Endothelial cell of umbilical vein (primary cell): ENCODE measurements around the gene SLIT1. TPM values are rescaled to one million over a fixed set of nuclear protein-coding genes. Genes with fewer than 3 reads are reported as not detected.

Experiments
- BruUV-seq: library from RNA; stranded (reverse); fragments of 400-500 nt; replicated peaks from 2 replicates; lab custom pipeline; 2021; lab: Mats Ljungman, UMichigan
- CTCF ChIA-PET: fragments of 300-600, 350-600 bp; sonication (Branson Sonifier 250); formaldehyde crosslinking; loops from one replicate; lab custom pipeline; 2021; ENCODE audit warnings: antibody characterized with exemption, inconsistent platforms; lab: Charles Lee
- POLR2A ChIA-PET: fragments of 300-600, 350-600 bp; sonication (Branson Sonifier 250); formaldehyde crosslinking; loops from one replicate; lab custom pipeline; 2021; ENCODE audit warnings: antibody characterized with exemption, inconsistent platforms; lab: Charles Lee
- DNase-seq: peaks from one replicate; pipeline ENCODE4 v3.0.0-alpha.2; 2011; ENCODE audit warnings: low read depth, low spot score
- FAIRE-seq: peaks from 2 replicates; lab custom pipeline; 2011; peaks lifted over from hg19 to GRCh38; lab: Jason Lieb, UNC
- H2AFZ ChIP-seq: 2 replicates; pipeline ENCODE4 v1.6.0; 2012; ENCODE audit warnings: low read depth, low read length, control low read depth, inconsistent platforms
- H3K27ac ChIP-seq: 2 replicates; pipeline ENCODE4 v1.5.1; 2011; ENCODE audit warnings: low read depth, mild to moderate bottlenecking, control low read depth, low read length, moderate library complexity; ENCODE audit not compliant: insufficient read depth
- H3K27me3 ChIP-seq, 2 experiments: 2 replicates each; pipeline versions ENCODE4 v1.6.0 to v1.6.1; 2011; ENCODE audit warnings: low read length in 2 of 2, mixed read lengths in 1 of 2; ENCODE audit not compliant: control insufficient read depth in 2 of 2, insufficient read depth in 2 of 2
- H3K36me3 ChIP-seq, 2 experiments: 2 replicates in 1 of 2; 3 replicates in 1 of 2; pipeline ENCODE4 v1.5.1; 2011; ENCODE audit warnings: low read length in 2 of 2, mild to moderate bottlenecking in 1 of 2, moderate library complexity in 1 of 2; ENCODE audit not compliant: control insufficient read depth in 2 of 2, insufficient read depth in 2 of 2; ENCODE audit errors: extremely low read depth in 1 of 2
- H3K4me1 ChIP-seq: 3 replicates; pipeline ENCODE4 v1.5.1; 2011; ENCODE audit warnings: mild to moderate bottlenecking, low read length; ENCODE audit not compliant: control insufficient read depth, insufficient read depth; ENCODE audit errors: extremely low read depth
- H3K4me2 ChIP-seq: 2 replicates; pipeline ENCODE4 v1.6.1; 2011; ENCODE audit warnings: low read length, control low read depth, mixed read lengths; ENCODE audit not compliant: insufficient read depth
- H3K4me3 ChIP-seq, 3 experiments: fragments of 200-600 bp in 1 of 3; sonication (generic), shearing (Covaris generic) in 1 of 3; replicated peaks in 1 of 3; 2 replicates each; pipeline ENCODE4 v1.5.1; 2011 to 2016; ENCODE audit warnings: control low read depth in 3 of 3, low read length in 3 of 3, mild to moderate bottlenecking in 2 of 3, inconsistent platforms in 1 of 3, low read depth in 1 of 3, moderate library complexity in 1 of 3; ENCODE audit not compliant: insufficient read depth in 1 of 3
- H3K79me2 ChIP-seq: 2 replicates; pipeline ENCODE4 v1.6.0; 2012; ENCODE audit warnings: low read length, inconsistent platforms; ENCODE audit not compliant: control insufficient read depth, insufficient read depth
- H3K9ac ChIP-seq: replicated peaks from 2 replicates; pipeline ENCODE3; 2011; ENCODE audit warnings: low read length, control low read depth; ENCODE audit not compliant: insufficient read depth; ENCODE audit errors: extremely low read depth
- H3K9me1 ChIP-seq: replicated peaks from 3 replicates; pipeline ENCODE4 v1.6.0; 2011; ENCODE audit warnings: mild to moderate bottlenecking, low read length; ENCODE audit not compliant: control insufficient read depth, insufficient read depth; ENCODE audit errors: extremely low read depth
- H3K9me3 ChIP-seq: replicated peaks from 2 replicates; pipeline ENCODE4 v1.5.1; 2012; ENCODE audit warnings: low read length, inconsistent platforms; ENCODE audit not compliant: control insufficient read depth, insufficient read depth
- H4K20me1 ChIP-seq: replicated peaks from 2 replicates; pipeline ENCODE3; 2011; ENCODE audit warnings: mild to moderate bottlenecking, low read length; ENCODE audit not compliant: control insufficient read depth, insufficient read depth; ENCODE audit errors: extremely low read depth
- EZH2 ChIP-seq: IDR thresholded peaks from 2 replicates; pipeline ENCODE4 v1.6.1; 2012; ENCODE audit warnings: borderline replicate concordance, low read depth, mild to moderate bottlenecking, moderate library complexity, low read length, inconsistent platforms; ENCODE audit not compliant: severe bottlenecking
- FOS ChIP-seq: IDR thresholded peaks from 2 replicates; pipeline ENCODE4 v1.6.1; 2011; ENCODE audit warnings: mild to moderate bottlenecking, low read length, moderate library complexity, borderline replicate concordance; ENCODE audit not compliant: insufficient read depth
- GATA2 ChIP-seq: IDR thresholded peaks from 2 replicates; pipeline ENCODE4 v1.7.0; 2011; ENCODE audit warnings: low read depth, mild to moderate bottlenecking, moderate library complexity, mixed read lengths, low read length; ENCODE audit not compliant: insufficient read length, insufficient read depth
- JUN ChIP-seq: IDR thresholded peaks from 2 replicates; pipeline ENCODE4 v1.6.1; 2011; ENCODE audit warnings: borderline replicate concordance, low read depth; ENCODE audit not compliant: insufficient read length, insufficient read depth
- MYC ChIP-seq: IDR thresholded peaks from one replicate; pipeline ENCODE4 v1.6.1; 2011; ENCODE audit warnings: mild to moderate bottlenecking, low read depth, low read length
- POLR2A ChIP-seq: IDR thresholded peaks from 2 replicates; pipeline ENCODE4 v1.6.1; 2012; ENCODE audit warnings: low read depth, mild to moderate bottlenecking, control low read depth, low read length
- POLR2AphosphoS5 ChIP-seq: IDR thresholded peaks from 2 replicates; pipeline ENCODE4 v1.6.1; 2012; ENCODE audit warnings: low read depth, mild to moderate bottlenecking, control low read depth, low read length, moderate library complexity; ENCODE audit not compliant: insufficient read depth
- dilution Hi-C: fragments of 300-500 bp; cut with MboI; formaldehyde crosslinking; loops from one replicate; pipeline ENCODE4 v1.15.0; 2019; ENCODE audit warnings: low sequenced_read_pairs; ENCODE audit not compliant: extremely low pct_ligation_motif_present
- intact Hi-C: fragments of 100-400 bp; cut with micrococcal nuclease; formaldehyde crosslinking; loops from one replicate; pipeline ENCODE4 v1.10.0; 2022
- polyA plus RNA-seq, 4 experiments: library from polyadenylated mRNA; depleted of rRNA in 3 of 4; stranded (reverse) in 3 of 4; unstranded in 1 of 4; fragments of >200 nt; gene quantifications; 2 replicates each; pipeline versions ENCODE4 v1.2.1 to v1.2.3, GENCODE V29; 2011 to 2012; ENCODE audit warnings: missing spikeins in 1 of 4
- total RNA-seq: library from RNA; stranded (reverse); gene quantifications from 2 replicates; pipeline ENCODE4 v1.2.3, GENCODE V29; 2021
- TF ChIP-seq, protein P1 (sequence below), 2 donors: IDR thresholded peaks; 1 replicate in 1 of 2; 2 replicates in 1 of 2; pipeline ENCODE4 v1.5.1; 2011; ENCODE audit warnings: low read length in 2 of 2, mild to moderate bottlenecking in 2 of 2, moderate library complexity in 2 of 2, control low read depth in 1 of 2, inconsistent platforms in 1 of 2, low read depth in 1 of 2; ENCODE audit not compliant: insufficient read depth in 1 of 2; ENCODE audit errors: extremely low read depth in 1 of 2
- TF ChIP-seq, protein P2 (sequence below): IDR thresholded peaks from 2 replicates; pipeline ENCODE4 v1.6.1; 2011; ENCODE audit not compliant: insufficient read depth, insufficient read length

The SLIT1 gene
- total and polyA plus RNA-seq, 2 donors (not counting 3 experiments of a cell fraction or from before 2014, with no cell fraction given), result 0.04 to 0.20 TPM

DNA sequence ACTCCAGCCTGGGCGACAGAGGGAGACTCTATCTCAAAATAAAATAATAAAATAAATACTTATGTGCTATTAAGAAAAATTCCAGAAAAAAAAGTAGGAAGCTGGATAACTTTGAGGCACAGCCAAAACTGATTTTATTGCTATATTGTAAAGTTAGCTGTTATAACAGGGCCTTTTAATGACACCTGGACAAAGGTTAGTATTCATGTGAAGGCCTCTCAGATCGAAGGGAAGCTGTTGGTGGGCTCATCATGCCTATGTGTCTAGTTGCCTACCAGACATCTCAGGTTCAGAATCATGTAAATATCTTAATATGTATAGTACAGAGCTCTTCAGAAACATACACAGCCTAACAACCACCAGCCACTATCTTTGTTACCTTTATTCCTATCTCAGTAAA lies 210.6 kb downstream of the SLIT1 start:
- intact Hi-C loops, result no loop called here
- dilution Hi-C loops, result no loop called here
- Histone ChIP-seq H2AFZ (no peak overlapping the region), H4K20me1 (no peaks in the 10 kb centered on the region), H3K79me2 (no peaks in the 10 kb centered on the region), H3K27me3 (no peaks in the 10 kb centered on the region), H3K9me1 (no peaks in the 10 kb centered on the region), H3K9me3 (no peaks in the 10 kb centered on the region), H3K4me2 (no peak overlapping the region), H3K27ac (no peak overlapping the region), H3K4me1 (no peaks in the 10 kb centered on the region), H3K4me3 (no peak overlapping the region), H3K36me3 (no peaks in the 10 kb centered on the region), H3K9ac (no peak overlapping the region)
- POLR2A ChIA-PET, result no interaction called here
- CTCF ChIA-PET, result interaction anchor here (1.9 kb wide), 1 partner anchor 50 kb away, joined by 7 read pairs; no protein-coding TSS in a partner anchor
- DNase-seq (no peak), FAIRE-seq (no peak)
- TF ChIP-seq POLR2A (no peak), MYC (no peak), FOS (no peak), POLR2AphosphoS5 (no peak), JUN (no peak), GATA2 (no peak), EZH2 (no peak)
- TF ChIP-seq, protein P1, sequence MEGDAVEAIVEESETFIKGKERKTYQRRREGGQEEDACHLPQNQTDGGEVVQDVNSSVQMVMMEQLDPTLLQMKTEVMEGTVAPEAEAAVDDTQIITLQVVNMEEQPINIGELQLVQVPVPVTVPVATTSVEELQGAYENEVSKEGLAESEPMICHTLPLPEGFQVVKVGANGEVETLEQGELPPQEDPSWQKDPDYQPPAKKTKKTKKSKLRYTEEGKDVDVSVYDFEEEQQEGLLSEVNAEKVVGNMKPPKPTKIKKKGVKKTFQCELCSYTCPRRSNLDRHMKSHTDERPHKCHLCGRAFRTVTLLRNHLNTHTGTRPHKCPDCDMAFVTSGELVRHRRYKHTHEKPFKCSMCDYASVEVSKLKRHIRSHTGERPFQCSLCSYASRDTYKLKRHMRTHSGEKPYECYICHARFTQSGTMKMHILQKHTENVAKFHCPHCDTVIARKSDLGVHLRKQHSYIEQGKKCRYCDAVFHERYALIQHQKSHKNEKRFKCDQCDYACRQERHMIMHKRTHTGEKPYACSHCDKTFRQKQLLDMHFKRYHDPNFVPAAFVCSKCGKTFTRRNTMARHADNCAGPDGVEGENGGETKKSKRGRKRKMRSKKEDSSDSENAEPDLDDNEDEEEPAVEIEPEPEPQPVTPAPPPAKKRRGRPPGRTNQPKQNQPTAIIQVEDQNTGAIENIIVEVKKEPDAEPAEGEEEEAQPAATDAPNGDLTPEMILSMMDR (IDR thresholded peaks at IDR 0.05; ENCODE audit: extremely low read depth in 1 of 2, insufficient read depth in 1 of 2, low read depth in 1 of 2, low read length in 2 of 2), result no peak
- TF ChIP-seq, protein P2, sequence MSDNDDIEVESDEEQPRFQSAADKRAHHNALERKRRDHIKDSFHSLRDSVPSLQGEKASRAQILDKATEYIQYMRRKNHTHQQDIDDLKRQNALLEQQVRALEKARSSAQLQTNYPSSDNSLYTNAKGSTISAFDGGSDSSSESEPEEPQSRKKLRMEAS, result no peak
- BruUV-seq, result no TSS peak
